ENCODE data around the gene NUTF2.
"Not testable (repeated sequence)": the region's sequence is repeated elsewhere in the genome, so short reads cannot be mapped to it uniquely, and the experiment has no call there.

The NUTF2 gene

DNA sequence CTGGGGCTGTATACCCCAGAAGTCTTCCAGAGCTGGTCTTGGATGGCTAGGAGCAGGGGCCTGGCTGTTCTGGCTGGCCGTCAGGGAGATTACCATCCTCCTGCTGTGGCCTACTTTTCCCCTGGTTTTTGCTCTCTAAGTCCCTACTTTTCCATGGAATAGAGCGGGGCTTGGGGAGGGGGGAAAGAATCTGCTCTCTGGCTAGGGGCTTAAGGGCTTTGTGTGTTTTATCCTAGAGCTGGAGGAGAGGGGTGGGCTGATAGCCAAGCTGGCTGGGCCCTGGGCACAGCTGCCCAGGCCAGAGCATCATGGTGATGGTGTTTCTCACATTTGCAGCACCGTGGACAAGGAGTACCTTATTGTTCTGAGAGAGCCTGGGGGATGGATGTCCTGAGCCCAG lies 41.6 kb downstream of the NUTF2 start:
- DNase-seq, result no peak

DNA sequence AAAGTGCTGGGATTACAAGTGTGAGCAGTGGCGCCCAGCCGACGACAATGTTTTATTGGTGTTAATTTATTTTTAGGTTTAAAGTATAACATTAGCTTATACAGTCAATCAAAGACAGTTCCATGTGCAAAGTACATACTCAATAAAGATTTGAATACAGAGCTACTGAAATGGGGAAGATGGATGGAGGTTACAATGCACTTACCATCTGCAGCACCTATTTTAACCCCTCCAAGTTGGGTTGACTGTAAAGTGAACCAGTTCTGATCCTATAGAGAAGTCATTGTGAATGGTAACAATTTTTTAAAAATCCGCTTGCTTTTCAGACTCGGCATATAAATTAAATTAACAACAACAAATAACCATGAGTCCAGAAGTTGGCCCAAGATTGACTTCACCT lies 45.6 kb downstream of the NUTF2 start:
- no peak for DNase-seq

DNA sequence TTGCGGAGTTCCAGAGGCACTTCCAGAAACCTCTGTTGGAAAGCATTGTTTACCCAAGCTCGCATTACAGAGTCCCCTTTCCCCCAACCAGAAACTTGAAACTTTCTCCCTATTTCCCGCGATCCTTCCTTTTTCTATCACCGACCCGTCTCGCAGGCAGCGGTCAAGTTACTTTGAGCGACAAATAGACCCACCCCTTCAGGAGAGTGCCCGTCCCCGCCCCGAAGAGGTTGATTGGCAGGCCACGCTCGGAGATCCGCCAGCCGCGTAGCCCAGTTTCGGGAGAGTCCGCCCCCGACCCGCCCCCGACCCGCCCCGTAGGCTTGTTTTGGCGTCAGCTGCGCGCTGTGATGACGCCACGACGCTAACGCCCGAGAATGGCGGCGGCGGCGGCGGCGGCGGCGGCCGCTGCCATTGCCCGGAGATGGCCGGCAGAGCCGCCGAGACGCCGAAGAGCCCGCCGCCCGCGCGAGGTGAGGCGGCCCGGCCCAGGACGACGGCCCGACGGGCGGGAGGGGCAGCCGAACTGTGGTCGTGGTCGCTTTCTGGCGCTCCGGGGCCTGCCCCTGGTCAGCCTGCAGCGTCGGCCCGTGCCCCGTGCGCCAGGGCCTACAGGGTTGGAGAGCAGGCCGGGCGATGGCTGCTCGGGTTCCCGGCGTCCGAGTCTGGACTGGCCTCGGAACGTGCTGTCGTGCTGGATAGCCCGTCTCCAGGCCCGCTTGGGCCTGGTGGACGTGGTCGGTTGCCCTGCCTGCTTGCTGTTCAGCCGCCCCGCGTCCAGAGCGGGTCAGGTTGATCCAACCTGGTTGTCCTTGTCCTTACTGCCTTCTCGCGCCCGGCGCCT lies 46.4 kb downstream of the NUTF2 start, which contains the start of gene PSKH1:
PSKH1 (plus strand) TSS at position 356 of the 844 bp plus-strand sequence. CDS start 15,496 bp downstream, outside the sequence.
- peak; percentile 94 for DNase-seq

DNA sequence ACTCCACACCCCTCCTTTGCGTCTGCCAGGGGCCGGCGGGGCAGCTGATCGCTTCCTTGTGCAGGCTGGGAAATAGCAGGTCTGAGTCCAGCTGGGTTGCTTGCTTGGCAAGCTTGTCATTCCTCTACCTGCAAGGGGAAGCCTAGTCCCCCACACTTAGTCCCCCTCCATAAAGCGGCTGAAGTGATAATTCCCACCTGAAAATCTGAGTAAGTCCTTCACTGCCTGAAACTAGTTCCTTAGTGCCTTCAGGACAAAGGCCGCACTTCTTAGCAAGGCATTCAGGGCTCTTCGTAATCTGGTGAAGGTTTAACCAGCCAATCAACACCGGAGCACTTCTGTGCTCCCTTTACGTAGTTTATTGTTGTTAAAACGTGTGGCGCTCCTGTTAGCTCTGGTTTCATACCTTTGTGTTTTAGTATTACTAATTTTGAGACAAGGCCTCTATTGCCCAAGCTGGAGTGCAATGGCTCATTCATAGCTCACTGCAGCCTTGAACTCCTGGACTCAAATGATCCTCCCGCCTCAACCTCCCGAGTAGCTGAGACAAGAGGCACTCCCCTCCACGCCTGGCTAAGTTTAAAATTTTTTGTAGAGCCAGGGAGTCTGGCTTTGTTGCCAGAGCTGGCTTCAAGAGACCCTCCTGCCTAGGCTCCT lies 47.1 kb downstream of the NUTF2 start:
- peak; percentile 34 for DNase-seq

DNA sequence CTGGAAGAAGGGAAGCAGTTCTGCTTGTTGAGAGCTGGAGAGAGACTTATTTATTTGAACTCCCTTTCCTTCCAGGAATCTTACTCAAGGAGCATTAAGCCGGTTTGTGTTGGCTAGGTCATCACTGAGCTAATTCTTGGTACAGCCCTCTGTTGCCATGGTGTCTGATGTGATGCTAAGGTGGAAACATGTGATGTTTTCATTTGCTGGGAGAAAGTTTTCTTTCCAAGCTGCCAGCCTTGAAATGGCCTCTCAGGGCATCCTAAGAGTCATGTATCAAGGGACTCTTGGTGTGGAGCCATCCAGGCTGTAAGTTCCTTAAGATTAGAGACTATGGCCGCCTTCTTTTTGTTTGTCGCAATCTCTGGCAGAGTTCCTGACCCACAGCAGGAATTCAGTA lies 50.5 kb downstream of the NUTF2 start:
- no peak for DNase-seq

DNA sequence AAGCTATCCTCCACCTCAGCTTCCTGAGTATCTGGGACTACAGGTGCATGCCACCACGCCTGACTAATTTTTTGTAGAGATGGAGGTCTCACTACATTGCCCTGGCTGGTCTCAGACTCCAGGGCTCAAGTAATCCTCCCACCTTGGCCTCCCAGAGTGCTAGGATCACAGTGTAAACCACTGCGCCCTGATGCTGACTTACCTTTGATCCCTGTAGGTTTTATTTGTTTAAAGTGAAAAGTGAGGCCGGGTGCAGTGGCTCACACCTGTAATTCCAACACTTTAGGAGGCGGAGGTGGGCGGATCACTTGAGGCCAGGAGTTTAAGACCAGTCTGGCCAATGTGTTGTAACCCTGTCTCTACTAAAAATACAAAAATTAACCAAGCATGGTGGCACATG lies 55.0 kb downstream of the NUTF2 start:
- DNase-seq, result no peak

DNA sequence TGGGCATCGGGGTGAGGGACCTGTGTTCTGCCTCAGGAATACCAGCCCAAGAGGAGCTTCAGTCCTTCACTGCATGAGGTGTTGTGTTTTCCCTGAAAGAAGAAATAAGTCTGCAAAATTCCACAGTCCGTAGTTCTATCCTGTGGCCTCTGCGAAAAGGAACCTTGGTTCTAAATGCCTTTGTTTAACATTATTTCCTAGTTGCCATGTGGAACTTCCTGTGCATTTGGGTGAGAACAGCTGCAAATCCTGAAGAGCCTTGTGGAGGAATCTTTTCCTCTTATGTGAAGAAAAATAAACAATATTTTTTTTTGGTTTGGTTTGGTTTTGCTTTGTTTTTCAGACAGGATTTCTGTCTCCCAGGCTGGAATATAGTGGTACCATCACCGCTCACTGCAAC lies 56.1 kb downstream of the NUTF2 start:
- no peak for DNase-seq

DNA sequence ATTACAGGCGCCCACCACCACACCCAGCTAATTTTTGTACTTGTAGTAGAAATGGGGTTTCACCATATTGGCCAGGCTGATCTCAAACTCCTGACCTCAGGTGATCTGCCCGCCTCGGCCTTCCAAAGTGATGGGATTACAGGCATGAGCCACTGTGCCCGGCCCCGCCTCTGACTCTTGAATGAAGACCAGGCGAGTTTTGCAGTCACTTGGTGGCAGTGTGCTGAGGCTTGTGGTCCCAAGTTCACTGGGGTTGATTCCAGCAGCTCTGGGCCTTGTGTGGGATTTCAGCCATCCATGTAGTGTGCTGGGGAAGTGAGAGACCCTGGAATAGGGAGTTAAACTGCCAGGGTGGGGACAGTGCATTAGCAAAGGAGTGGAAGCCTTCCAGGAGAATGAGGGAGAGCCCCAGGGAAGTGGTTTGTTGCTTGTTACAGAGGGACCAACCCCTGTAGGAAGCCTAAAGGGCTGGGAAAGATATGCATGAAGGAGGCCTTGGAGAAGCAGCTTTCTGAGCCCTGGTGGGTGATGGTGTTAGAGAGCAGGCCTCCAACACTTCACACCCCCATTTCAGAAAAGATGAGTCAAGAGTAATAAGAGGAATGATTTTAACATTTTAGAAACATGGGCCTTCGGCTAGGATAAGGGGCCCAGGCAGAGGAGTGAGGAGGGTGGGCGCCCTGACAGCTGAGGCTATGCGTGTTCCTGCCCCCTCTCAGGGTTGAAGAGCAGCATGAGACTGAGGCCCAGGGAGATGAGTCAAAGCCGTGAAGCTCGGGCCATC lies 60.9 kb downstream of the NUTF2 start:
- DNase-seq, result no peak

DNA sequence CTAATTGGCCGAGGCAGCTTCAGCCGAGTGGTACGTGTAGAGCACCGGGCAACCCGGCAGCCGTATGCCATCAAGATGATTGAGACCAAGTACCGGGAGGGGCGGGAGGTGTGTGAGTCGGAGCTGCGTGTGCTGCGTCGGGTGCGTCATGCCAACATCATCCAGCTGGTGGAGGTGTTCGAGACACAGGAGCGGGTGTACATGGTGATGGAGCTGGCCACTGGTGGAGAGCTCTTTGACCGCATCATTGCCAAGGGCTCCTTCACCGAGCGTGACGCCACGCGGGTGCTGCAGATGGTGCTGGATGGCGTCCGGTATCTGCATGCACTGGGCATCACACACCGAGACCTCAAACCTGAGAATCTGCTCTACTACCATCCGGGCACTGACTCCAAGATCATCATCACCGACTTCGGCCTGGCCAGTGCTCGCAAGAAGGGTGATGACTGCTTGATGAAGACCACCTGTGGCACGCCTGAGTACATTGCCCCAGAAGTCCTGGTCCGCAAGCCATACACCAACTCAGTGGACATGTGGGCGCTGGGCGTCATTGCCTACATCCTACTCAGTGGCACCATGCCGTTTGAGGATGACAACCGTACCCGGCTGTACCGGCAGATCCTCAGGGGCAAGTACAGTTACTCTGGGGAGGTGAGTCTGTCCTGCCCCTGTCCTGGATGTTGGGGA lies 62.5 kb downstream of the NUTF2 start:
- no peak for DNase-seq

DNA sequence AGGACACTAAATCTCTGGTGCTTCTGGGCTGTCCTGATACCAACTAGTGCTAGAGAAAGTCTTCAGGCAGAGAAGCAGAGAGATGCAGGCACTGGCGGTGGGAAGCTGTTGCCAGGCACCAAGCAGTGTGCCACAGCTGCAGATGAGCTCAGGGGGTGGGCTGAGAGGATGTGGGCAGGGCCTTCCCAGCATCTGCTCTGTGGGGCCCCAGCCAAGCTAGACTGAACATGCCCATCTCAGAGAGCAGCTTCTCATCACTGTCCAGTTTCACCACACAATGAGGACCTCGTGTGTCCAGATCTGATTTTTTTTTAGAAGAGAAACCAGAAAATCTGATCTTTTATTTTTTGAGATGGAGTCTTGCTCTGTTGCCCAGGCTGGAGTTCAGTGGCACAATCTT lies 63.4 kb downstream of the NUTF2 start:
- no peak for DNase-seq

DNA sequence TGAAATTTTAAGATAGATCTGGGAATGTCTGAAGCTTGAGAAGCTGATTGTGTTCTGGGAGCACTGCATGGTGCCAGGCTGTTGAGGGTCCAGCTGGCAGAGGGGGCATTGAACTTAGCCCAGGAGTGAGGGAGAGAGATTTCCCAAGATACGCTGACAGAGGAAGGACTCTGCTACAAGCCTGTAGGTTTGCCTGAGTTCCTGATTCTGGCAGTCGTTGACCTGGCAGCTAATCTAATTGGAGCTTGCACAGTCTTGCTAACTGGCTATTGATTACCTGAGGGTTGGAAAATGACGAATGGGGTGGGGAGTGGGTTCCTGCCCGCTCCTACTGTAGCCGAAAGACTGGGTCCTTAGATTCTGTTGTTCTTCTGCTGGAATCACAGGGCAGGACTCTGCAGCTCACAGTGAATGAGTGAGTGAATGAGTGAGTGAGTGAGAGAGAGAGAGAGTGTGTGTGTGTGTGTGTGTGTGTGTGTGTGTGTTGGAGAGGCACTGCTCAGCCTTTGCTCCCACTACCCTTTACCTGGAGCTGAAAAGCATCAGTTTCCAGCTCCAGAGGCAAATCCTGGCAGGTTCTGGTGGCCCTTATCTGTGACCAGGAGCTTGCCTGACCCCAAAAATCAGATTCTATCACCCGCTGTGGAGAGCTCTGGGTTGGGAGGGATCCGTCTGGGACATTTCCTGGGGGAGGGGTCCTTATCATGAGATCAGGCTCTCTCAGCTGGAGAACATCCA lies 68.2 kb downstream of the NUTF2 start:
- no peak for DNase-seq

DNA sequence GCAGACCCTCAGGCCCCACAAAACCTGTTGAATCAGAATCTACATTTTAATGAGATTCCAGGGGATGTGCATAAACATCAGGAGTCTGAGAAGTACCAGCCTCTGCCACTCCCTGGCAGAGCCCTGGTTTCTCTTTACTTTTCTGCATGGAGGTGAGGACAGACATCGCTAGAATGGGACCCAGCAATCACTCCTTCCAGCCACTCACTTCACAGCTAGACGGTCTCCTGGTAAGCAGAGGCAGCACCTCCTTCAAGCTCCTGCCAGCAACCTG lies 68.7 kb downstream of the NUTF2 start:
- not testable (repeated sequence) for DNase-seq

DNA sequence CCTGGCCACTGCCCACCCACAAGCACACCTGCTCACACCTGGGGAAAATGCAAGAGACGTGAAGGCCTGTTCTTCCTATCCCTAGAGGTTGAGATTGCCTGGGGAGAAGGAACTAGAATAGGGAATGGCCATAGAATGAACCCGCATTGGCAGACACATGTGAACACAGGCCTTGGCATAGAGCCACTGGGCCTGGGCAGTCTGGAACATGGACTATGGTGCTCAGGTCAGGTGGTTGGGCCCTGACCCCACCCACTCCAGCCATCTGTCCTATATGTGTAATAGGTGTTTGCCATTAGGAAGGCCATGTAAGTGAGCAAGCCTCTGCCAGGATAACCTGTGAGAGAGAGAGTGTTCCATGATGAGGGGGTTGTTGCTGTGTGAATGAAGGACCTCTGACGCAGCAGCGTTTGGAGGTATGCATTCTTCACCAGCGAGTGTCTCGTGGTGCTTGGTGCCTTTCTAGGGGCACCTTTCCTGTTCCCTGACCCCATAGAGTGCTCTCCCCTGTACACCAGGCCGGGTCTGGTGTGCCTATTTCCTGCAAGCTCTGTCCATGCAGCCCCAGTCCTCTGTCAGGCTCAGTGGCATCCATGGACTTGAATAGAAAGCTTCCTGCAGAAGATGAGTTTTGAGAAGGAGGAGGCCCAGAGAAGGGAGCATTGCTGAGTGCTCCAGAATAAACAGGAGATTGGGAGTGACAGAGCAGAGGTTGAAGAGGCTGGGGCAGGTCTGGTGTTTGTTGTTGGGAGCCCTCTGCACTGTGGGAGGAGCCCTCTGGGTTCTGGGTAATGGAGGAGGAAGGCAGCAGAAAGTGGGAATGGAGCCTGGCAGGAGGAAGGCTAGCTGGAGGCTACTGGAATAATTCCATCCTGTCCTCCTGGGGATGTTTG lies 69.3 kb downstream of the NUTF2 start:
- DNase-seq, result no peak

DNA sequence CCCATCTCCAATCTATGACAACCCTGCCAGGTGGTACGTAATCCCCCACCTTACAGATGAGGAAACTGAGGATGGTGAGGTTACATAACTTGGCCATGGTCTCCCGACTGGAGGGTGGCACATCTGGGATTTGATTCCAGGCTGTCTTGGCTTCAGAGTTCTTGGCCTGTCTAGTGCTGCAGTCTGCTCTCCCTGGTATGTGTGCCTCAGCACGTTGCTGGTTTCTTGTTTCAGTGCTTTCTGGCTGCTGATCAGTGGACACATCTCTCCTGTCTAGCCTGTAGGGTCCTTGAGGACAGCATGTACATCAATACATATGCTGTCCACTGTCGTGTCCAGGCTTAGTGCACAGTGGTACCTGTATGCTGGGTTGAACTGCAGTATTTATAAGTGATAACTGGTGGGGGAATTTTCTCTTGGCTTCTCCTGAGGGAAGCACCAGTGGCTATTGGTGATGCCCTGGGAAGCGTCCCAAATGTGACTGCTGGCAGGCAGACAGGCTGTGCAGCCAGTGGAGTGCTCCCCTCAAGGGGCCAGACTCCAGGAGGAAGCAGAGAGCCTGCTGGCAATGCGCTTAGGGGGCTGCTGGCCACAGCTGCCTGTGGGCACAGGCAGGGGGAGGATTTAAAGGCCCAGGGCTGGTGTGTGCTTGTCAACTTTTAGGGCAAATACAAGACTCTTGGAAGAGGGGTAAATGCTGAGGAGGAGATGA lies 70.6 kb downstream of the NUTF2 start:
- no peak for DNase-seq

DNA sequence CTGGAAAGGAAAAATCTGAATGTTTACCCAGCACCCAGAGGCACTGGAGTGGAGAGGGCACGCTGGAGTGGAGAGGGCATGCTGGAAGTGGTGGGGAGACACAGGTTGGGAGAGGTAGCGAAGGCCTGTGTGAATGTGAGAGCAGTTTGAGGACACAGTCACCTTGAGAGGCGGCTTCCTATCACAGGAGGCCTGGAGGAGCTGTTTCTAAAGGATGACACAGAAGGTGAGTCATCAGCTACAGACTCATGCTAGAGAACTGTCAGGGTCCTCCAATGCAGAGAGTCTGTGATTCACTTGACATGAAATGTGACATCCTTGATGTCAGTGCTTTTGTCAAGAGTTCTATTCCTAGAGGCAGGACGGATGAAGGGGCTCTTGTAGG lies 71.1 kb downstream of the NUTF2 start:
- no peak for DNase-seq

DNA sequence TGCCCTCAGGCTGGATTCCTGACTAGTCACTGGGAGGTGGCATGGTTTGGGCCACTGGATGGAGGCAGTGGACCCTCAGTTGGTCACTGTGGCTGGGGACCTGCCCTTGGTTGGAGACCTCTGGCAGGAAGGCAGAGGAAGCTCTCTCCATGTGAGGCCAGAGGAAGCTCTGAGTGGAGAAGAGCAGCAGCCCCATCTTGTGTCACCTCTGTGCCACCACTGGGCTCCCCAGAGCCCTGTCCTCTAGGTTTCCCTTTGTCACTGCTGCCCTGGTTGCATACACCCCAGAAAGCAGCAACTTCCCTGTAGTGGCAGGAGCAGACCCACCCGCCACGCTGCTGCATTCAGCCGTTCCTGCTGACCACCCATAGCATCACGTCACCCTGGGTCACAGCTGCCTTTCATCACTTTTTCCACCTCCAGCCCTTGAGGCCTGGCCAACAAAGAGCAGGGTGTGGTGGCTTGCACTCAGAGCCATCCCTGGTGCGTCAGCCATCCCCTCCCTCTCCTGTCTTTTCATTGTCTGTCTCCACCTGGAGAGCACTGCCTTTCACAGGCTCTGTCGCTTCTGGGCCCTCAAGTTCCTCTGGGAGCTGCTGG lies 73.0 kb downstream of the NUTF2 start:
- no peak for DNase-seq
